Occipital lobe (tissue), 2 donors: ENCODE results near the gene GRK4. TPM values are rescaled to one million over a fixed set of nuclear protein-coding genes. Genes with fewer than 3 reads are reported as not detected.
"Not testable (repeated sequence)": the region's sequence is repeated elsewhere in the genome, so short reads cannot be mapped to it uniquely, and the experiment has no call there.

Experiments used
- DNase-seq: peaks from one replicate; lab custom pipeline; 2025; lab: John Stamatoyannopoulos, UW
- total RNA-seq: library from RNA; depleted of rRNA; stranded (reverse); fragments of >200 nt; gene quantifications from one replicate; pipeline ENCODE4 v1.2.3, GENCODE V29; 2014

GRK4 gene
- 53.8 TPM for total RNA-seq

DNA sequence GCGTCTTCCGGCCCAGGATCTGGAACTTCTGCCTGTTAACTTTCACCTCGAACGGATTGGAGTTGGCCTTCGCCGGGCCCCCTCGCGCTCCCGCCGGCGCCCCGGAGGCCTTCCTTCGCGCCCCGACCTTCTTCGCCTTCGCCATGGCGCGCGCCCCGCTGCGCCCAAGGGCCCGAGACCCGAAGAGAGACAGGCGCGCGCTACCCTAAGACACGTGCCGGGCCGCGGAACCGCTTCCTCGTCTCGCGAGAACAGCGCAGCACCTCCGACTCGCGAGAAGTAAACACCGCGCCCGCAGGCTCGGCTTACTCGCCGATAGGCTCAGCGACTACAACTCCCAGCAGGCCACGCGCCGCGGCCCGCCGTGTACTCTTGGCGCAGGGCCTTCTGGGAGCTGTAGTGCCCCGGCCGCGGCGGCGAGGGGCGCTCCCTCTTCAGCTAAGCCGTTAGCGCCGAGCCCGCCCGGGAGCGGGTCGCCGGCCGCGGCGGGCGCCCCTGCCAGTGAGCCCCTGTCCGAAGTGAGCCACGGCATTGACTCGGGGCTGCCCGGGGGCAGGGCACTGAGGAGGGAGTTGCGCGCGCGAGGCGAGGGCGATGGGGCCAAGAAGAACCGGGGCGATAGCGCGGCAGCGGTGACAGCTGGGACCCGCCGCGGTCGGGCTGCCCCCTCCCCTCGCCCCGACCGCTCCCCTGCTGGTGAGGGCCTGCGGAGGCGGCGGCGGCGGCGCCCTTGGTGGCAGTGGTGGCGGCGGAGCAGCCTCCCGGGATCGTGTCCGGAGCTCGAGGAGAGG is at the start of gene GRK4, which contains the start of gene NOP14:
TSS of gene GRK4 (plus strand) at position 397 of the 791 bp plus-strand sequence. CDS start 500 bp downstream, outside the sequence.
TSS of gene NOP14 (minus strand) at position 232 of the 791 bp plus-strand sequence. CDS start at position 145, 87 bp downstream.
- DNase-seq: peak; percentile 93

DNA sequence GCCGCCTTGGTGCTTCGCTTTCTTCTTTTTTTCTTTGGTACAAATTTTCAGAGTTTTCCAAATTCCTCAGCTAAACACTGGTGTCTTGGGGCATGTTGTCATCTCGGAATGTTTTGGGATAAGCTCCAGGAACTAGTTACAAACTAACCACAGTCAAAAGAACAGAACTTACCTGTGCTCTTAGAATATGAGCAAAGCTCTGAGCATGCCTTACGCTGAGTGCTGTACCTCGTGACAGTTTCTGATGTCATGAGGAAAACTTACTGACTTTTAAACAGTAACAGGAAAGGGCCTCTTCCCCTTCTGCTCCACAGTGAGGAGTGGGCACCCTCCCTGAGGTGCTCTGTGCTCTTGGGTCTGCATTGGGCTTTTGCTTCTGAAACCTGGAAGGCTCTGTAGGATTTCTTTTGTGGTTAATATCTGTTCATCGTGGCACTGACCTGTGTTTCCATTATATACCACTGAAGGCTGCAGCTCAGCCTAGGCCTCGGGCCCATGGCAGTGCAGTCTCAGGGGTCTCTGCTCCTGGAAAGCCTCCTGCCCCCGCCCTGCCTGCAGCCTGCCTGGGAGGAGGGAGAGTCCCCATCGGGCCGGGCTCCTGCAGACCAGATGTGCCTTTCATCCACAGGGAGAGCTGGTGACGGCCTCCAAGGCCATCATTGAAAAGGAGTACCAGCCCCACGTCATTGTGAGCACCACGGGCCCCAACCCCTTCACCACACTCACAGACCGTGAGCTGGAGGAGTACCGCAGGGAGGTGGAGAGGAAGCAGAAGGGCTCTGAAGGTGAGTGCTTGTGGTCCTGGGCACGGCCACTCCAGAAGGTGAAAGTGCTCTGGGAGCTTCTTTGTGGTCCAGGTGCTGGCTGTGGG is 48.9 kb upstream of the GRK4 start:
- DNase-seq: no peak

DNA sequence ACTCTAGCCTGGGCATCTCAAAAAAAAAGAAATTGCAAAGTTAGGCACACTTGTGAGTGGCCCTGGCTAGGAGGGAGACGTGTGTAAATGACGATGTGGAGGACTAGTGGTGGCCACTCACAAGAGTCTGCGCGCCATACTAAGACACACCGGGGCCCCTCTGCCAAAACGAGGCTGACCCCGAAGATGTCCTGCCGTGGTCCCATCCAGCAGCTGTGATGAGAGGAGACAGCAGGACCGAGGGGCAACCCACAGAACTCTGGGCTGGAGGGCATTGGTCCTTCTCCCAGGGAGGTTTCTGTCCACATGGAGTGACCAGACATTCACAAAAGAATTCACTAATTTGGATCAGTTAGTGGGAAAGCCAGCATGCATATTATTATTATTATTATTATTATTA is 47.6 kb upstream of the GRK4 start:
- DNase-seq: no peak

DNA sequence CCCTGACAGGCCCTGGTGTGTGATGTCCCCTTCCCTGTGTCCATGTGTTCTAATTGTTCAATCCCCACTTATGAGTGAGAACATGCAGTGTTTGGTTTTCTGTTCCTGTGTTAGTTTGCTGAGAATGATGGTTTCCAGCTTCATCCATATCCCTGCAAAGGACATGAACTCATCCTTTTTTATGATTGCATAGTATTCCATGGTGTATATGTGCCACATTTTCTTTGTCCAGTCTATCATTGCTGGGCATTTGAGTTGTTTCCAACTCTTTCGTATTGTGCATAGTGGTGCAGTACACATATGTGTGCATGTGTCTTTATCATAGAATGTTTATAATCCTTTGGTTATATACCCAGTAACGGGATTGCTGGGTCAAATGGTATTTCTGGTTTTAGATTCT is 46.7 kb upstream of the GRK4 start:
- not testable (repeated sequence) for DNase-seq

DNA sequence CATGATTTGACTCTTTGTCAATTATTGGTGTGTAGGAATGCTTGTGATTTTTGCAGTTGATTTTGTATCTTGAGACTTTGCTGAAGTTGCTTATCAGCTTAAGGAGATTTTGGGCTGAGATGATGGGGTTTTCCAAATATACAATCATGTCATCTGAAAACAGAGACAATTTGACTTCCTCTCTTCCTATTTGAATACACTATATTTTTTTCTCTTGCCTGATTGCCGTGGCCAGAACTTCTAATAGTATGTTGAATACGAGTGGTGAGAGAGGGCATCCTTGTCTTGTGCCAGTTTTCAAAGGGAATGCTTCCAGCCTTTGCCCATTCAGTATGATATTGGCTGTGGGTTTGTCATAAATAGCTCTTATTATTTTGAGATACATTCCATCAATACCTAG is 45.1 kb upstream of the GRK4 start:
- not testable (repeated sequence) for DNase-seq

DNA sequence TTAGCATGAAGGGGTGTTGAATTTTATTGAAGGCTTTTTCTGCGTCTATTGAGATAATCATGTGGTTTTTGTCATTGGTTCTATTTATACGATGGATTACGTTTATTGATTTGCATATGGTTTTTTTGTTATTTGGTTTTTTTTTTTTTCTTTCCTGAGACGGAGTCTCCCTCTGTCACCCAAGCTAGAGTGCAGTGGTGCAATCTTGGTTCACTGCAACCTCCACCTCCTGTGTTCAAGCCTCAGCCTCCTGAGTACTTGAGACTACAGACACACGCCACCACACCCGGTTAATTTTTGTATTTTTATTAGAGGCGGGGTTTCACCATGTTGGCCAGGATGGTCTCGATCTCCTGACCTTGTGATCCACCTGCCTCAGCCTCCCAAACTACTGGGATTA is 44.7 kb upstream of the GRK4 start:
- not testable (repeated sequence) for DNase-seq

DNA sequence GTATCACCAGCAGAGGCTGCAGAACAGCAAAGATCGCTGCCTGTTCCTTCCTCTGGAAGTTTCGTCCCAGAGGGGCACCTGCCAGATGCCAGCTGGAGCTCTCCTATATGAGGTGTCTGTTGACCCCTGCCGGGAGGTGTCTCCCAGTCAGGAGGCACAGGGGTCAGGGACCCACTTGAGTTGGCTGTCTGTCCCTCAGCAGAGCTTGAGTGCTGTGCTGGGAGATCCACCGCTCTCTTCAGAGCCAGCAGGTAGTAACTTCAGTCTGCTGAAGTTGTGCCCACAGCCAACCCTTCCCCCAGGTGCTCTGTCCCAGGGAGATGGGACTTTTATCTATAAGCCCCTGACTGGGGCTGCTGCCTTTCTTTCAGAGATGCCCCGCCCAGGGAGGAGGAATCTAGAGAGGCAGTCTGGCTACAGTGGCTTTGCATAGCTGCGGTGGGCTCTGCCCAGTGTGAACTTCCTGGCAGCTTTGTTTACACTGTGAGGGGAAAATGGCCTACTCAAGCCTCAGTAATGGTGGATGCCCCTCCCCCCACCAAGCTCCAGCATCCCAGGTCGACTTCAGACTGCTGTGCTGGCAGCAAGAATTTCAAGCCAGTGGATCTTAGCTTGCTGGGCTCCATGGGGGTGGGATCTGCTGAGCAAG is 40.8 kb upstream of the GRK4 start:
- not testable (repeated sequence) for DNase-seq

DNA sequence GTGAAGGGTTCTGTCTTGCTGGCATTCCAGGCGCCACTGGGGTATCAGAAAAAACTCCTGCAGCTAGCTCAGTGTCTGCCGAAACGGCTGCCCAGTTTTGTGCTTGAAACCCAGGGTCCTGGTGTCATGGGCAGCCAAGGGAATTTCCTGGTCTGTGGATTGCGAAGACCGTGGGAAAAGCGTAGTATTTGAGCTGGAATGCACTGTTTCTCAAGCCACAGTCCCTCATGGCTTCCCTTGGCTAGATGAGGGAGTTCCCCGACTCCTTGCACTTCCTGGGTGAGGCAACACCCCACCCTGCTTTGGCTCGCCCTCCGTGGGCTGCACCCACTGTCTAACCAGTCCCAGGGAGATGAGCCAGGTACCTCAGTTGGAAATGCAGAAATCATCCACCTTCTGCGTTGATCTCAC is 40.2 kb upstream of the GRK4 start:
- no peak for DNase-seq

DNA sequence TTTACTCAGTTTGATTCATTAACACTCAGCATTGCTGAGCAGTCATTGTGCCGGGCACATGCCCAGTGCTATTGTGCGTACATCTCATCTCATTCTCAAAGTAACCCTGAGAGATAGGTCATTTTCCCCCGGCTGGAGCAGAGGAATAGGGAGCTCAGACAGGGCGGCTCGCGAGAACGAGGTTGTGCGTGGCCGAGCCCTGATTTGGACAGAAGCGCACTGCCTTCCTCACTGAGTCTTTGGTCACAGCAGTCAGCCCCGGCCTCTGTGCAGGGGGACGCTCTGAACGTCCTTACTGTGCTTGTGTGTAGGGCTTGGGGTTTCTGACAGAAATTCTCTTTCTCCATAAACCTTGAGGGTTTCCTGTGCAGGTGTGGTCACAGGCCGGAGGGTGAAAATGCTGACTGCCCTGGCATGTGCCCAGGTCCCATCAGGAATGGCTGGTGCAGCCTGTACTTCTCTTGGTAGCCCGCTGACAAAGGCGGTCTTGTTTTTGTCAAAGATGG is 39.6 kb upstream of the GRK4 start:
- DNase-seq: no peak

DNA sequence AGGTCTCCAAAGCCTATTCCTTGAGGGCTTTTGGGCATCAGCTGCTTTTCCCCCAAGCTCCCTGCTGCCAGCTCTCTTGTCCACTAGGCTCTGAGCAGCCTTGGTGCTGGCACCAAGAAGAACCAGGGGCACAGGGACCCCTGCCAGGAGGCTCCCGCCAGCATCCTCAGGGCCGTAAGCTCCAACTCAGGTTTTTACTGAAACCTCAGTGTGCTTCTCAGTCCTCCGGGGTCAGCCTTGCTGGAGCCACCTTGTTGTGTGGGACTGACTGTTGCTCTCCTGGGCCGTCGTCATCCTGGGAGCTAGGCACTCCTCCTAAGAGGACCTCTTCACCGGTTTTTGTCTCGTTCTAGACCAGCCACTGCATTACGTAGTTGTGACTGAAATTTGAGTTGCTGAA is 39.1 kb upstream of the GRK4 start:
- no peak for DNase-seq

DNA sequence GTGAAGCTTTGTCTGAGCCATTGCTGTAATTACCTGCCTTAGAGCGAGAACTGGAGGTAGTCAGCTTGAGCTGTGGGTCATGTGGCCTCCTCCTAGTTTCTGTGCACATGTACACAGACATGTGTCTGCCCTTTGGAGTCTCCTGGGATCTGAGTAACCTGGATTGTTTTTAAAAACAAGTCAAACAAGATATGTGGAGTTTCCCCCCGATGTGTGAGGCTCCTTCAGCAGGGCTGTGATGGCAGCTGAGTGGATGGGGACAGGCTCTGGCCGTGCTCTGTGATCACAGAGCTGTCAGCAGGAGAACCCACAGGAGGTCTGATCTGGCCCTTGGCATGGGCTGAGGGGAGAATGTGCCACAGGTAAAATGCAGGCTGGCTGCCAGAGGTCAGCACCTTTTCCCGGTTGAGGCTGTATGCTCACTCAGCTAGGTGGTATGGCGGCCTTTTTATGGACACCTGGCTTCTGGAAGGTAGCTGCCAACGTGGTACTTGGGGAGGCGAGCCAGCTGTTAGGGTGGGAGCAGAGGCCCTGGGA is 38.5 kb upstream of the GRK4 start:
- no peak for DNase-seq

DNA sequence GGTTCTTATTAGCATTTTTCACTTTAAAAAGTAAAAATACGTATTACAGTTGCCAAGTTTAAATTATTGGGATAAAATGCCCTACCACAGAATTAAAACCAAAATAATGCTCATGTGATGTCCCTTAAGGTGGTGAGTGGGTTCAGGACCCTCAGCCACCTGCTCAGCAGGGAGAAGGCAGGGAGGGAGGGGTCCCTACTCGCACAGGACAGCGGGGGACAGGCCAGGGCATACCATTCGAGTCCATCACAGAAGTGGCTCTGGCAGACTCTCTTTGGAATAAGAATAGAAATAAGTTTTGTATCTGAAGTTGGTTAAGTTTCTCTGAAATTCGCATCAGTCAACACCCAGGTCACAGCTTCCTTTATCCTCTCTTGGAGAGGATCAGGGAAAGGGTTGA is 37.9 kb upstream of the GRK4 start:
- no peak for DNase-seq

DNA sequence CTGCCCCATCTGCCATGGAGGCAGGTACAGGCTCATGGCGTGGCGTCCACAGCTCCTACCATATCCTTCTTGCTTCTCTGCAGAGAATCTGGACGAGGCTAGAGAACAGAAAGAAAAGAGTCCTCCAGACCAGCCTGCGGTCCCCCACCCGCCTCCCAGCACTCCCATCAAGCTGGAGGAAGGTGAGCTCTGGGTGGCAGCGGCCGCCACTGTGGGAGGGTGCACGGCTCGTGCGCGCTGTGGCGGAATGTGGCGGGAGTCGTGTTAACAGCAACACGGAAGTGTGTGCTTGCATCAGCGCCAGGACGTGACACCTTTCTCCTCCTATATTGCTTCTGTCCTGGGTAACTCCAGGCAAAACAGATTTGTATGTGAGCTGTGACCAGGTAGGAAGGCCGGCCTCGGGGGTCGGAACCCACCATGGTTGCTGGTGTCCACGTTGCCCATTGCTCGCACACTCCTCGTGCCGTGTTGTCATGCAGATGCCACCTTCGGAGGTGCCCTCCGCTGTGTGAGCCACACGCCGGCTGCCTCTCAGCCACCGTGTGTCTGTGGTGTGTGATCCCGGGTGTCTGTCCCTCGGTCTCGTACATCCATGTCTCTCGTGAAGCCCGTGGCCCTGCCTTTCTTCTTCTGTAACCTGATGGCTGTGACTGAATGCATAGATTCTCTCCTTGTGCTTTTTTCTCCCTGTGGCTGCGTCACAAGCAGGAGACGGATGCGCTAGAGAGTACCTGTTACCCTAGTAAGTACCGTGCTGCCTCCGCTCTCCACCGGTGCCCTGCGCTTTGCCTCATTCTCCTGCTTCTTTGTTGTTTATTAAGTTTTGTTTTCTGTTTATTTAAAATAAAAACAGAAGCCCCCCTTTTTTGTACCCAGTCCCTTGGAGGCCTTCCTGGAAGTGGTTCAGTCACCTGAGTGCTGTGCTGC is 37.2 kb upstream of the GRK4 start:
- DNase-seq: no peak

DNA sequence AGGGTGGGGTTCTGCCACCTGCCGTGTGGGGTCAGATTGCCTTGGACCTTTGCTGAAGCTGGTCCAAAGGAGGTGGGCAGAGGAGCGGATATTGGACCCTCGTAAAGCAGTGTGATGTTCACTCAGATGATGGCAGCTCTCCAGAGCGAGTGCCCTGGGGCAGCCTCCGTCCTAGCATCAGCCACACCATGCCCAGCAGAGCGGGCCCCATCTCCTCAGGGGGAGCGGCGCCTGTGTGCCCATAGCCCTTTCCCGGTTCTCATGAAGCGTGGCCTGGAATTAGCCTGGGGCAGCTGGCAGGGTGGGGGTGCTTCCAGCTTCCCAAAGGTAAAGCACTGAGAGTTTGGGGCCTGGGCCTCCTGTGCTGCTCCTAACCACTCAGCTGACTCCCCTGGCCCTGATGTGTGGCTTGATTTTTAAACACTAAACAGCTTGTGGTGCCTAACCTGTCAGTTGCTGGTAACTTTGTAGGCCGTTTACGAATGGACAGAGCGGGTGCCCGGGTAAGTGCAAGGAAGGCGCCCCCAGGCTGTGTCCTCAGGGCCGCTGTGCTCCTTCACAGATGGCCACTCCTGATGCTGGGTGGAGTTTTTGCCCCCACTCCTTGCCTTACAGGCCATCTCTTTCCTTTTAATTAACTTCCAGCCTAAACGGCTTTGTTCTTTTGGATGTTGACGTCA is 36.2 kb upstream of the GRK4 start:
- DNase-seq: no peak

DNA sequence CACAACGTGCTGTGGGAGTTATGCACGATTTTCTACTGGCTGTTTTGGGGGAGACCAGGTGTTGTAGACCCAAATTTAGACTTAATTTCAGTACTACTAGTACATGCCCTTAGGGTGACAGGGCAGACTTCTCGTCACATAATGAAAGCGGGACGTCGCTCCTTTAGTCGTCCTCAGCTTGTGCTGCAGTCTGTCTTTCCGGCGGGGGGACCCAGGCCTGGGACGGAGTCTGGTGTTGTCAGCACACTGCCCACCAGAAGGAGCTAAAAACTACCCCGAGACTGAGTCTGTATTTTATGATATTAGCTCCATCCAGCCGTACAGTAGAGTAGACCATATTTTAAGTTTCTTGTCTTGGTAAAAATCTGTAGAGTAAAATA is 35.7 kb upstream of the GRK4 start:
- no peak for DNase-seq

DNA sequence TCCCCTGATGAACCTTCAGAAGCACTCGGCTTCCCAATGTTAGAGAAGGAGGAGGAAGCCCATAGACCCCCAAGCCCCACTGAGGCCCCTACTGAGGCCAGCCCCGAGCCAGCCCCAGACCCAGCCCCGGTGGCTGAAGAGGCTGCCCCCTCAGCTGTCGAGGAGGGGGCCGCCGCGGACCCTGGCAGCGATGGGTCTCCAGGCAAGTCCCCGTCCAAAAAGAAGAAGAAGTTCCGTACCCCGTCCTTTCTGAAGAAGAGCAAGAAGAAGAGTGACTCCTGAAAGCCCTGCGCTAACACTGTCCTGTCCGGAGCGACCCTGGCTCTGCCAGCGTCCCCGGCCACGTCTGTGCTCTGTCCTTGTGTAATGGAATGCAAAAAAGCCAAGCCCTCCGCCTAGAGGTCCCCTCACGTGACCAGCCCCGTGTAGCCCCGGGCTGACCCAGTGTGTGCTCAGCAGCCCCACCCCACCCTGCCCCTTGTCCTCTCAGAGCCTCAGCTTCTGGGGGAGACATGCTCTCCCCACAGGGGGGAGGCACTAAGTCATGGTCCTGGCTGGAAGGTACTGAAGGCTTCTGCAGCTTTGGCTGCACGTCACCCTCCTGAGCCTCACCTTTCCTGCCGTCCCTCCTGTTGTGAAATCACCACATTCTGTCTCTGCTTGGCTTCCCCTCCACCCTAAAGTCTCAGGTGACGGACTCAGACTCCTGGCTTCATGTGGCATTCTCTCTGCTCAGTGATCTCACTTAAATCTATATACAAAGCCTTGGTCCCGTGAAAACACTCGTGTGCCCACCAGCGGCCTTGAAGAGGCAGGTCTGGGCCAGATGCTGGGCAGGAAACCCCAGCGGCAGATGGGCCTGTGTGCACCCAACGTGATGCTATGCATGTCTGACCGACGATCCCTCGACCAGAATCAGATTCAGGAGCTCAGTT is 34.9 kb upstream of the GRK4 start:
- DNase-seq: no peak

DNA sequence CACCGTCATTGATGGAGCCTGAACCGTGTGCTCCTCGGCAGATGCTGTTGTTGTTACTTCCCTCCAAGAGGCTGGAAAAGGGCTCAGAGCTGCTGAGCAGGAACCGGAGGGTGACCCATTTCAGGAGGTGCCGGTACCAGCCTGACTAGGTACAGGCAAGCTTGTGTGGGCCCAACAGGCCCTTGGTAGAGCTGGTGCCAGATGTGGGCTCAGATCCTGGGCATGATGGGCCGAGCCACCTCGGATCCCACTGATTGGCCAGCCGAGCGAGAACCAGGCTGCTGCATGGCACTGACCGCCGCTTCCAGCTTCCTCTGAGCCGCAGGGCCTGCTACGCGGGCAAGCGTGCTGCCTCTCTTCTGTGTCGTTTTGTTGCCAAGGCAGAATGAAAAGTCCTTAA is 33.9 kb upstream of the GRK4 start:
- no peak for DNase-seq

DNA sequence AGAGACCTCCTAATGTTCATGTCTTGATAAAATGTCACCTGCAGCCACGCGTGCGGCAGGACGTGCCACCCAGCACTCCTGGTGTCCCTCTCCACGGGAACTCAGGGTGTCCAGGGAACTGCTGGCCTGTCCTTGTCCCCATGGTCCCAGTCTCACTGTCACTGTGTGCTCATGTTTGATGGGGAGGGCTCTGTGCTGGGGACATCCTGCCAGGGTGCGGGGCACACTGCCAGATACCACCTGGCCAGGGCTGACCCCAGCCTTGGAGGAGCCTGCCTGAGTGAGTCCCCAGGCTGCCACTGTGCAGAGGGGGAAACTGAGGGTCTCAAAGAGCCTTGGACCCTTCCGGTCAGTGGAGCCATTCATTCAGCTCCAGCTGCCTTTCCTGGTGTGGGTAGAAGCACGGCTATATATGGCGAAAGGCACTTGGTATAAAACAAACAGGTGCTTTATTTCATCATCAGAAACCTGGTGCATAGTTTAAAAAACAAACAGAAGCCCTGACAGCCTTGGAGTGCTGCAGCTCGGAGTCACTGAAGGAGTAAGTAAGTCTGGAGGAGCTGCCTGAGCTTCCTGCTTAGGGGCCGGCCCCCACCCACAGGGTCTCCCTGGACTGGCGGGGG is 33.1 kb upstream of the GRK4 start:
- DNase-seq: no peak
